Heart right ventricle (tissue), 16 donors: ENCODE data around the gene CENATAC. TPM values are rescaled to one million over a fixed set of nuclear protein-coding genes. Genes with fewer than 3 reads are reported as not detected.

Experiments used
- ATAC-seq, 8 donors: fragments of 200-7000 bp; cut with Tn5 transposase; one replicate each; pipeline ENCODE4 v1.9.1; 2020; ENCODE audit warnings: mild to moderate bottlenecking in 8 of 8, moderate library complexity in 8 of 8, moderate number of reproducible peaks in 1 of 8
- DNase-seq, 2 donors: peaks; one replicate each; pipeline ENCODE4 v3.0.0-alpha.2; 2020
- H3K27ac ChIP-seq, 10 donors: fragments of 200-600 bp; sonication (generic) in 2 of 10; one replicate each; pipeline versions ENCODE4 v1.5.0 to v1.8.0; 2020 to 2022; ENCODE audit warnings: mild to moderate bottlenecking in 3 of 10
- H3K27me3 ChIP-seq, 7 donors: fragments of 200-600 bp; one replicate each; pipeline ENCODE4 v1.8.0; 2021 to 2022; ENCODE audit warnings: mild to moderate bottlenecking in 2 of 7
- H3K36me3 ChIP-seq, 9 donors: fragments of 200-600 bp; sonication (generic) in 1 of 9; one replicate each; pipeline versions ENCODE4 v1.5.0 to v1.8.0; 2020 to 2022; ENCODE audit warnings: mild to moderate bottlenecking in 2 of 9
- H3K4me1 ChIP-seq, 9 donors: fragments of 200-600 bp; sonication (generic) in 1 of 9; one replicate each; pipeline versions ENCODE4 v1.5.0 to v1.8.0; 2020 to 2022; ENCODE audit warnings: mild to moderate bottlenecking in 4 of 9
- H3K4me3 ChIP-seq, 10 donors: fragments of 200-600 bp; sonication (generic) in 2 of 10; one replicate each; pipeline versions ENCODE4 v1.5.0 to v1.8.0; 2020 to 2022; ENCODE audit warnings: mild to moderate bottlenecking in 7 of 10, moderate library complexity in 2 of 10
- H3K9me3 ChIP-seq, 11 donors: fragments of 200-600 bp in 10 of 11; sonication (generic) in 2 of 11; one replicate each; pipeline versions ENCODE4 v1.5.0 to v1.8.0; 2013 to 2022; ENCODE audit warnings: mild to moderate bottlenecking in 2 of 11, control low read depth in 1 of 11, moderate library complexity in 1 of 11
- CTCF ChIP-seq, 9 donors: fragments of 200-600 bp; sonication (generic) in 2 of 9; IDR thresholded peaks; one replicate each; pipeline versions ENCODE4 v1.5.0 to v1.8.0; 2021 to 2022; ENCODE audit warnings: antibody characterized with exemption in 9 of 9, mild to moderate bottlenecking in 5 of 9, moderate library complexity in 1 of 9
- WGBS, 2 donors: extraction: QIAGEN DNeasy Blood & Tissue Kit; methylation state at CpG; one replicate each; pipeline ENCODE4 v1.1.7; 2013; ENCODE audit warnings: inconsistent platforms in 1 of 2; 5-methylcytosine and 5-hydroxymethylcytosine counted together
- intact Hi-C, 10 donors: fragments of 100-400 bp; cut with DNase I; formaldehyde crosslinking; loops; one replicate each; pipeline versions ENCODE4 v1.11.1 to v1.14.2; 2022
- microRNA-seq, 2 donors: library from miRNA; unstranded; fragments of <30 nt; microRNA quantifications; one replicate each; pipeline ENCODE4 v1.2.0, GENCODE V29; 2021
- polyA plus RNA-seq, 2 donors: library from polyadenylated mRNA; stranded (reverse); fragments of 200-250 nt; gene quantifications; one replicate each; pipeline ENCODE4 v1.2.3, GENCODE V29; 2013
- total RNA-seq, 10 donors: library from RNA; stranded (reverse); fragmentation: NEBNext Ultra II Directional in 3 of 10; extraction: Animal tissue kit (Norgen Biotek cat#: 25700) in 3 of 10; gene quantifications; one replicate each; pipeline versions ENCODE4 v1.2.1 to v1.2.4, GENCODE V29; 2021 to 2023
- donor health status: Arrhythmogenic right ventricular cardiomyopathy.
- donor health status: ischemic (EF 13 %, LVEDD 7.1; RV severe dilation, severe dysfunction).
- donor health status: healthy with polysubstance abuse.
- donor health status: DM: no; HTN: yes; CAD: no.
- donor health status: DM: no; HTN: no; CAD: no.
- donor health status: ischemic (EF 25% LVEDD 6.9; RV normal size, moderate dysfunction).
- donor health status: ischemic (EF 25% LVEDD 5.7; RV mildly dilated, moderate dysfunction).
- donor health status: healthy.
- donor health status: DM: yes; HTN: yes; CAD: no.
- donor health status: Ischemic cardiomyopathy.
- donor health status: ischemic (EF 35%, LVEDD 5.7; RV mildly dilated, moderate dysfunction).
- donor health status: nonischemic (EF 11% LVEDD 7.7; RV severe dilation, severe dysfunction).
- donor health status: DM: yes; HTN: yes; CAD: no.
- donor health status: PGD.
- donor health status: ischemic (EF 29% LVEDD 5.4; RV normal size, mild dysfunction).
- donor health status: nonischemic (EF 23%, LVEDD 6.1; RV moderate dilation, normal function).

CENATAC gene
- total and polyA plus RNA-seq, 12 donors, result 7.8 to 85.2 (median 11.3) TPM

GRCh38 chr11:119065369-119065768, 67.4 kb downstream of the CENATAC start:
- peaks cover 4 to 43% (median 29%) of the 10 kb centered on the region in 9 donors for H3K4me1 ChIP-seq

More at GRCh38 chr11:119065369-119065768, 67.4 kb downstream of the CENATAC start:
- H3K27me3 ChIP-seq, result no peaks in the 10 kb centered on the region
- peaks cover 0 to 42% (median 4%) of the 10 kb centered on the region in 9 donors for H3K36me3 ChIP-seq
- H3K27ac ChIP-seq, result no peak overlapping the region
- no peaks in the 10 kb centered on the region for H3K9me3 ChIP-seq
- TF ChIP-seq CTCF (IDR thresholded peaks at IDR 0.05), result peak in 5 of 9 donors; percentile 9 to 54 (median 17)
- ATAC-seq (no peak), DNase-seq (no peak)
- intact Hi-C loops, result loop anchor here in 1 of 10 donors (10.0 kb wide), 1 partner anchor 51 kb away; the partner anchor contains the start of genes RPS25 and TRAPPC4
- 74 to 77% methylated on average over 4 of the region's 4 CpGs for WGBS, 2 donors
- no peak overlapping the region for H3K4me3 ChIP-seq

Small RNA genes lying within 50 kb of the gene (microRNA-seq; reads per million reads assigned to microRNA genes)
- gene MIR3656, result 0 to 0.51 reads per million in 2 donors

Other genes starting within 250 kb of the CENATAC start
- 100 to 1,000 TPM in 9 of 10 donors, 10 to 100 TPM in 1; 89.0 to 179 (median 136) TPM for gene DDX6, start 207.0 kb upstream of the CENATAC start, total RNA-seq
- 10 to 100 TPM; 17.1 to 23.9 TPM for gene DDX6, start 207.0 kb upstream of the CENATAC start, polyA plus RNA-seq
- gene CXCR5, start 114.2 kb upstream of the CENATAC start, total RNA-seq, result under 1 TPM in 1 of 10 donors, not detected in 9; 0.16 TPM
- gene CXCR5, start 114.2 kb upstream of the CENATAC start, polyA plus RNA-seq, result under 1 TPM; 0.22 to 0.58 TPM
- 10 to 100 TPM; 29.4 to 57.7 (median 40.8) TPM for gene BCL9L, start 72.2 kb upstream of the CENATAC start, total RNA-seq
- gene BCL9L, start 72.2 kb upstream of the CENATAC start, polyA plus RNA-seq, result 10 to 100 TPM; 24.0 to 24.2 TPM
- gene UPK2, start 41.8 kb upstream of the CENATAC start, total RNA-seq, result not detected
- gene UPK2, start 41.8 kb upstream of the CENATAC start, polyA plus RNA-seq, result under 1 TPM in 1 of 2 donors, not detected in 1; 0.04 TPM
- not detected for gene FOXR1, start 26.4 kb upstream of the CENATAC start, total RNA-seq
- gene FOXR1, start 26.4 kb upstream of the CENATAC start, polyA plus RNA-seq, result not detected
- gene RPS25, start 20.2 kb downstream of the CENATAC start, total RNA-seq, result 100 to 1,000 TPM; 743 to 915 (median 823) TPM
- 1,000 to 10,000 TPM; 1,404 to 1,607 TPM for gene RPS25, start 20.2 kb downstream of the CENATAC start, polyA plus RNA-seq
- gene TRAPPC4, start 20.6 kb downstream of the CENATAC start, total RNA-seq, result 10 to 100 TPM; 29.5 to 51.4 (median 37.5) TPM
- 10 to 100 TPM; 14.6 to 95.1 TPM for gene TRAPPC4, start 20.6 kb downstream of the CENATAC start, polyA plus RNA-seq
- 10 to 100 TPM in 1 of 10 donors, 1 to 10 TPM in 9; 3.8 to 12.0 (median 6.5) TPM for gene SLC37A4, start 32.7 kb downstream of the CENATAC start, total RNA-seq
- gene SLC37A4, start 32.7 kb downstream of the CENATAC start, polyA plus RNA-seq, result 10 to 100 TPM in 1 of 2 donors, 1 to 10 TPM in 1; 7.6 to 11.1 TPM
- 10 to 100 TPM; 45.0 to 96.4 (median 64.4) TPM for gene HYOU1, start 59.1 kb downstream of the CENATAC start, total RNA-seq
- 100 to 1,000 TPM in 1 of 2 donors, 10 to 100 TPM in 1; 33.0 to 179 TPM for gene HYOU1, start 59.1 kb downstream of the CENATAC start, polyA plus RNA-seq
- 10 to 100 TPM; 15.7 to 23.8 (median 21.5) TPM for gene VPS11, start 69.7 kb downstream of the CENATAC start, total RNA-seq
- 10 to 100 TPM; 23.7 to 44.2 TPM for gene VPS11, start 69.7 kb downstream of the CENATAC start, polyA plus RNA-seq
- gene HMBS, start 86.7 kb downstream of the CENATAC start, total RNA-seq, result 10 to 100 TPM; 14.3 to 24.9 (median 17.3) TPM
- 10 to 100 TPM; 33.0 to 39.7 TPM for gene HMBS, start 86.7 kb downstream of the CENATAC start, polyA plus RNA-seq
- gene DPAGT1, start 103.7 kb downstream of the CENATAC start, total RNA-seq, result 10 to 100 TPM in 9 of 10 donors, 1 to 10 TPM in 1; 8.6 to 23.2 (median 16.5) TPM
- 10 to 100 TPM; 15.3 to 24.3 TPM for gene DPAGT1, start 103.7 kb downstream of the CENATAC start, polyA plus RNA-seq
- gene C2CD2L, start 109.2 kb downstream of the CENATAC start, total RNA-seq, result 10 to 100 TPM in 3 of 10 donors, 1 to 10 TPM in 7; 6.6 to 13.7 (median 8.4) TPM
- 10 to 100 TPM in 1 of 2 donors, 1 to 10 TPM in 1; 6.1 to 11.6 TPM for gene C2CD2L, start 109.2 kb downstream of the CENATAC start, polyA plus RNA-seq
- 10 to 100 TPM in 8 of 10 donors, 1 to 10 TPM in 2; 8.9 to 15.8 (median 11.5) TPM for gene HINFP, start 123.4 kb downstream of the CENATAC start, total RNA-seq
- 10 to 100 TPM in 1 of 2 donors, 1 to 10 TPM in 1; 8.6 to 18.1 TPM for gene HINFP, start 123.4 kb downstream of the CENATAC start, polyA plus RNA-seq
- 1 to 10 TPM in 7 of 10 donors, under 1 TPM in 3; 0.40 to 1.6 (median 1.2) TPM for gene ABCG4, start 150.9 kb downstream of the CENATAC start, total RNA-seq
- gene ABCG4, start 150.9 kb downstream of the CENATAC start, polyA plus RNA-seq, result 1 to 10 TPM in 1 of 2 donors, under 1 TPM in 1; 0.17 to 1.1 TPM
- gene NLRX1, start 170.6 kb downstream of the CENATAC start, total RNA-seq, result 10 to 100 TPM; 24.3 to 39.3 (median 33.6) TPM
- 10 to 100 TPM in 1 of 2 donors, 1 to 10 TPM in 1; 7.9 to 11.1 TPM for gene NLRX1, start 170.6 kb downstream of the CENATAC start, polyA plus RNA-seq
- gene NHERF4, start 187.3 kb downstream of the CENATAC start, total RNA-seq, result under 1 TPM in 1 of 10 donors, not detected in 9; 0.32 TPM
- gene NHERF4, start 187.3 kb downstream of the CENATAC start, polyA plus RNA-seq, result not detected
- gene CBL, start 208.2 kb downstream of the CENATAC start, total RNA-seq, result 10 to 100 TPM in 2 of 10 donors, 1 to 10 TPM in 8; 7.3 to 15.6 (median 8.5) TPM
- gene CBL, start 208.2 kb downstream of the CENATAC start, polyA plus RNA-seq, result 1 to 10 TPM; 2.7 to 8.0 TPM